Kidney tubule cell (primary cell): ENCODE results near the gene HOXD3.
A peak's percentile ranks its signal among the peaks of the same experiment; 100 is the strongest.

Source experiments
- DNase-seq: peaks from one replicate; pipeline ENCODE4 v3.0.0-alpha.2; 2018; ENCODE audit warnings: low spot score

The HOXD3 gene

GRCh38 chr2:176177580-176178037, 20.5 kb downstream of the HOXD3 start:
- no peak for DNase-seq

DNA sequence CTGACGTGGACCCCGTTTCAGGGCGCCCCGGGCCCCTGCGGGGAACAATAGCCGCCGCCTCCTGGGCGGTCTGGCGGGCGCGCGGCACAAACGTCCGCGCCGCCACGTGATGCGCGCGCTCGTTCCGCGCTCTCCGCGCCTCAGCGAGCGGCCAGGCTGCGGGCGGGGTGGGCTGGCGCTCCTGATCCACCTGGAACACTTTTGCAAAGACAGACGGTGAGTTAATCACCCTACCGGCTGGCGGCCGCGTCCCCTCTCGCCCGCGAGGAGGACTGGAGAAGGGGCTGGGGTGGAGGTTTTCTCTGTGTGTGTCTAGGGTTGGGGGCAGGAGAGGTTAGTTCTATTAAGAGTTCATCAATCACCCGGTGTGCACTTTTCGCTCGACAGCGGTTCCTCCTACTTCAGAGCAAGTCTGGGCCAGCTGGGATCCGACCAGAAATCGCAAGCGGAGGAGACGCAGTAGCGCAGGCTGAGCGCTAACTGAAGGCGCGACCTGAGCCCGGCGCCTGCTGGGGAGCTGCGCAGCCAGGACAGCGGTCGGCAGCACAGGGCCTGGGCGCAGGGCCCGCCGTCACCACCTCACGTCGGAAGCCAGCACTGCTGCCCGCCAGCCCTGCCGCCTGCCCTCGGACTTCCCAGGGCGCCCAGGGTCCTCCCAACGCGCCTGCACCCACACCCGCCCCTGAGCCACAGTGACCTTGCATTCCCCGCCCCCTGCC, 21.1 kb downstream of the HOXD3 start:
- DNase-seq: peak; percentile 66

GRCh38 chr2:176178757-176179295, 21.7 kb downstream of the HOXD3 start:
- DNase-seq: peak; percentile 54

GRCh38 chr2:176181551-176181950, 24.4 kb downstream of the HOXD3 start:
- DNase-seq: no peak

DNA sequence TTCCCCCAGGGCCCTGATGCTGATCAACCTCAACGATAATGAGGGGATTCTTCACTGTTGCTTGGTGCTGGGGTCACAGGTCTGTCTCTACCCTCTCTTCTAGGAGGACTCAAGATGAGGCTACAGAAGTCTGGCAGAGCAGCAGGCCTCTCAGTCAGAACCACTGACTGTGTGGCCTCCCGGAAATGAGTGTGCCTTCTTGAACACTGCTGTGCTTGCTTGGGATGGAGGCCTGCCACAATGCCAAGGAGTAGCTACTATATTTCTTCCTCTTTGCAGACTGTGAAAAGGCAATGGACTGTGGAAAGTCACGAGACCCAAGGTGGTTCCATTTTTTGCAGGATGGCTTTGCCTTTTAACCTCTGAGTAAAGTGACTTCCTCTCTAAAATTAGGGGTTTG, 25.6 kb downstream of the HOXD3 start:
- DNase-seq: peak; percentile 48

DNA sequence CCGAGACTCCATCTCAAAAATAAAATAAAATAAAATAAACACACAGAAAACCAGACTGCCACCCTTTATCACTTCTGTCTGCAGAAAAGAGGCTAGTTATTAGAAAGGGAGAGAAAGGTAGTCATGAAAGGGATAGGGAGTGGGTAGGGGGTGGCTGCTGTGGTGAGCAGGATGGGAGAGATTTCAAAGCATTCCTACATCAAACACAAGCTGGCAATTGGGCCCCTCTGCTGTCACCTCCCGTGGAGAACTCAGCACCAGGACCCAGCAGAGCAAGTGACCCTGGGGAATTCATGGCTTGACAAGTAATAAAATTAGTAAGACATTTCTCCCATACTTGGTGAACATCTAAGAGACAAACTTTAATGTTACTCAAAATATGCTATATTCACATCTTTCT, 27.6 kb downstream of the HOXD3 start:
- DNase-seq: no peak

- DNase-seq: no peak
Measured at GRCh38 chr2:176186024-176186423, 28.9 kb downstream of the HOXD3 start.

- peak; percentile 34 for DNase-seq
Measured at GRCh38 chr2:176187200-176187898, 30.2 kb downstream of the HOXD3 start.

- DNase-seq: peak; percentile 86
Measured at GRCh38 chr2:176187899-176188773, 31.0 kb downstream of the HOXD3 start, which contains the start of gene HOXD1. HOXD1 (plus strand) TSS chr2:176188668; CDS start chr2:176188802, 134 bp downstream.

GRCh38 chr2:176188774-176189680, 31.9 kb downstream of the HOXD3 start:
- DNase-seq: peak; percentile 60

DNA sequence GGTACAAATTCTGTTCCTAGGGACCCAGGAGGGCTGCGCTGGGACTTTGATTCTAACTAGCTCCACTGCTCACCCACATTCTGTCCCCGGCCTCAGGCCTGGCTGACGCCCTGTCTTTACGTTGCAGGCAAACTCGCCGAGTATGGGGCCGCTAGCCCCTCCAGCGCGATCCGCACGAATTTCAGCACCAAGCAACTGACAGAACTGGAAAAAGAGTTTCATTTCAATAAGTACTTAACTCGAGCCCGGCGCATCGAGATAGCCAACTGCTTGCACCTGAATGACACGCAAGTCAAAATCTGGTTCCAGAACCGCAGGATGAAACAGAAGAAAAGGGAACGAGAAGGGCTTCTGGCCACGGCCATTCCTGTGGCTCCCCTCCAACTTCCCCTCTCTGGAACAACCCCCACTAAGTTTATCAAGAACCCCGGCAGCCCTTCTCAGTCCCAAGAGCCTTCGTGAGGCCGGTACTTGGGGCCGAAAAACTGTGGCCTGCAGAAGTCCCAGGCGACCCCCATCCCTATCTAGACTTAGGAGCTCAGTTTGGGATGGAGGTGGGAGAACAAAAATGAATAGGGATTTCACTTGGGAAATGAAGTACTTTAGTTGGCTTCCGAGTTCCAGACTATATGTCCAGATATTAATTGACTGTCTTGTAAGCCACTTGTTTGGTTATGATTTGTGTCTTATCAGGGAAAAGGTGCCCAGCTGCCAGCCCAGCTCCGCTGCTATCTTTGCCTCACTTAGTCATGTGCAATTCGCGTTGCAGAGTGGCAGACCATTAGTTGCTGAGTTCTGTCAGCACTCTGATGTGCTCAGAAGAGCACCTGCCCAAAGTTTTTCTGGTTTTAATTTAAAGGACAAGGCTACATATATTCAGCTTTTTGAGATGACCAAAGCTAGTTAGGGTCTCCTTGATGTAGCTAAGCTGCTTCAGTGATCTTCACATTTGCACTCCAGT, 32.9 kb downstream of the HOXD3 start:
- no peak for DNase-seq

- no peak for DNase-seq
Measured at GRCh38 chr2:176192351-176192750, 35.2 kb downstream of the HOXD3 start.

DNA sequence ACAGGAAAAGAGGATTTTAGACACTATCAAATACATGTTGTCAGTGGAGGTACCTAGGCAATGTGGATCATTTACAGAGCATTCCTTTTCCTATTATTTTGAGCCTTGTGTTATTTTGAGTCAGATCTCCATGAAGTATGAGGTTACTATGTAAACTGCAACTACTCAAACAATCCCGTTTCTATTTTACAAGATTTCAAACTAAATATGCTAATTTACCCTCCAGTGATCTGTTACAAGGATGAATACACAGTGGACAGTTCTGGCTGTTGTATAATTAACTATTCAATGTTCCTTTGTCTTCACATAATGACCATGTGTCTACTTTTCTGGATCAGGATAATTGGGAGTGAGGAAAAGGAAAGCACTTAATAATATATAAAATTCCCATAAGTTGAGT, 35.9 kb downstream of the HOXD3 start:
- DNase-seq: peak; percentile 71

GRCh38 chr2:176199902-176200301, 42.8 kb downstream of the HOXD3 start:
- DNase-seq: no peak

DNA sequence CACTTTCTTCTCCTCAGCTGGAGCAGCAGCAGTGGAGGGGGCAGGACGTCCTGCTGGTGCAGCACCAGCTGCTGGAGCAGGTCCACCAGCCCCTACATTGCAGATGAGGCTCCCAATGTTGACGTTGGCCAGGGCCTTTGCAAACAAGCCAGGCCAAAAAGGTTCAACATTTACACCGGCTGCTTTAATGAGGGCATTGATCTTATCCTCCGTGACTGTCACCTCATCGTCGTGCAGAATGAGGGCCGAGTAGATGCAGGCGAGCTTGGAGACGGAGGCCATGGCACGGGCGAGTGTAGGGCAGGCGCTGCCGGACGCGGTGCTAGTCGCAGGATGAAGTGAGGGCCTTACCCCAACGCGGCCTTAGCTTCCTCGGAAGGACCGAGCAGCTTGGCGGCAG, 43.9 kb downstream of the HOXD3 start:
- no peak for DNase-seq

- no peak for DNase-seq
Measured at GRCh38 chr2:176202491-176202890, 45.4 kb downstream of the HOXD3 start.

GRCh38 chr2:176205126-176205525, 48.0 kb downstream of the HOXD3 start:
- no peak for DNase-seq

DNA sequence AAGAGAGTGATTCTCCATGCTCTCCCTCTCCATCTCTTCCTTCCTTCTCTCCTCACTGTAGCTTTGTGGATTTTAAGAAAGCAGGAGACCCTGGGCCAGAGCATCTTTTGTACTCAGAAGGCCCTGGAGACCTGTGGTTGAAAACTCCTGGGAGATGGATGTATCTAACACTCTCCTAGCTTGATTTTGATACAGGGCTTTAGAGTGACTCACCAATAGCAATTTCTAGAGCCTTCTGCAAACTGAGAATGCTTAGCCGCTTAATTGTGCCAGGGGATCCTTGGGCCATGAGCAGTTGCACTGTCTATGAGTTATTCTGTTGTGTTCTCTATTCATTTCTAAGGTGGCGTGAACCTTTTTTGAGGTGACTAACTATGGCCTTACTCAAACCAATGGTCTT, 49.0 kb downstream of the HOXD3 start:
- DNase-seq: no peak

DNA sequence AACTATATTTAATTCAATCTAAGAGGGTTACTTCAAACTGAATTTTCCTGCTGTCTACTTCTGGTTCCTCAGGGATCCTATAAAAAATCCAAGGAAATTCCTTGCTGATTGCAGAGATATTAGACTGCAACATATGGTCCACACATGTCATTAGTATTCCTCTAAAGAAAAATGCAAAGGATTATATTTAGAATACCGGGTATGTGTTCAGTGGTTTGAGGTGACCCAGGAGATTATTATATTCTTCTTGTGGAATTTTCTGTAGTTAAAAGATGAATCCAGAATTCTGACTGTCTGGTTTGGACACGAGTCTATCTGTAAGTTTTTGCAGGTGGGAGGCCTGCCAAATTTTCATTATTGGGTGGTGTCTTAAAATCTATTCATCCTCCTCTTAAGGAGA, 49.6 kb downstream of the HOXD3 start:
- DNase-seq: no peak

GRCh38 chr2:176211110-176211509, 54.0 kb downstream of the HOXD3 start:
- DNase-seq: no peak
